Measurements from ENCODE around the gene NR6A1. TPM values are rescaled to one million over a fixed set of nuclear protein-coding genes. Genes with fewer than 3 reads are reported as not detected.

NR6A1 gene
- total and polyA plus RNA-seq, 2 of the 13 experiments (the other 11 are each of a cell fraction or from before 2014, with no cell fraction given), result 28.1 to 31.5 TPM

DNA sequence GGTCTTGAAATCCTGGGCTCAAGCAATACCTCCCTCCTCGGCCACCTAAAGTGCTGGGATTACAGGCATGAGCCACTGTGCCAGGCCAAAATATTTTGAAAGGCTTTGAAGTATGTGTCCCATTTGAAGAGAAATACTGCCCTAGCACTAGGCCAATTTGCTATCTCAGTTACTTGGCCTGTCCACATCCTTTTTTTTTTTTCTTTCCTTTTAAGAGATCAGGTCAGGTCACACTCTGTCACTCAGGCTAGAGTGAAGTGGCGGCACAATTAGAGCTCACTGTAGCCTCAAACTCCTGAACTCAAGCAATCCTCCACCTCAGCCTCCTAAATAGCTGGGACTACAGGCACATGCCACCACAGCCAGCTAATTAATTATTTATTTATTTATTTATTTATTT lies 84.2 kb downstream of the NR6A1 start:
- TF ChIP-seq SMYD3 (CRISPR knock-in tag; IDR thresholded peaks at IDR 0.05) (no peak), CENPX (CRISPR knock-in tag; IDR thresholded peaks at IDR 0.05) (no peak), KDM6A (CRISPR knock-in tag; IDR thresholded peaks at IDR 0.05; ENCODE audit: low read depth) (no peak), KAT8 (CRISPR knock-in tag; IDR thresholded peaks at IDR 0.05) (no peak)
- BruUV-seq (replicated peaks), result no TSS peak
- peaks cover 3 to 7% of the 10 kb centered on the region in 2 experiments; a peak in 2 of 5 replicates for H3K36me3 ChIP-seq (replicated peaks in 1 of 2; ENCODE audit: control insufficient read depth in 1 of 2, insufficient read depth in 2 of 2, low read length in 2 of 2)
- H3K9me3 ChIP-seq (ENCODE audit: low read length), result no peaks in the 10 kb centered on the region
- ATAC-seq (no peak), DNase-seq (ENCODE audit: low spot score) (no peak), FAIRE-seq (no peak)
- H3K27me3 ChIP-seq (ENCODE audit: control insufficient read depth in 1 of 2, insufficient read depth in 2 of 2, low read length in 2 of 2), result no peaks in the 10 kb centered on the region
- 98% methylated on average over 2 of the region's 2 CpGs for WGBS (ENCODE audit: low lambda C conversion rate)
- H4K20me1 ChIP-seq (ENCODE audit: insufficient read depth, low read length), result no peaks in the 10 kb centered on the region
- H3K4me3 ChIP-seq (replicated peaks in 1 of 3; ENCODE audit: insufficient read depth in 1 of 3, low read depth in 2 of 3, low read length in 3 of 3), result no peak overlapping the region
- no peak overlapping the region for H3K4me2 ChIP-seq (ENCODE audit: low read depth, low read length)
- in situ Hi-C loops (cut with HindIII; ENCODE audit: extremely low pct_ligation_motif_present, low pct_unique_long_range_greater_than_20kb) (no loop called here), intact Hi-C loops (cut with micrococcal nuclease; ENCODE audit: unreplicated experiment) (no loop called here)
- peaks cover 3% of the 10 kb centered on the region for H3K79me2 ChIP-seq (ENCODE audit: insufficient read depth, low read length)
- ChIA-PET CTCF (ENCODE audit: low intra/inter-chr PET ratio, low total read pairs) (no interaction called here), POLR2A (no interaction called here)
- H3K9ac ChIP-seq (ENCODE audit: insufficient read depth, low read depth, low read length), result no peak overlapping the region
- H3K4me1 ChIP-seq (ENCODE audit: insufficient read depth, low read length), result 0 out of 2 replicates have a peak, but pooled peaks cover 1% of the 10 kb centered on the region
- no peak overlapping the region for H2AFZ ChIP-seq (ENCODE audit: low read length)
- H3K27ac ChIP-seq (ENCODE audit: extremely low read length, insufficient read depth, low read length), result no peak overlapping the region

DNA sequence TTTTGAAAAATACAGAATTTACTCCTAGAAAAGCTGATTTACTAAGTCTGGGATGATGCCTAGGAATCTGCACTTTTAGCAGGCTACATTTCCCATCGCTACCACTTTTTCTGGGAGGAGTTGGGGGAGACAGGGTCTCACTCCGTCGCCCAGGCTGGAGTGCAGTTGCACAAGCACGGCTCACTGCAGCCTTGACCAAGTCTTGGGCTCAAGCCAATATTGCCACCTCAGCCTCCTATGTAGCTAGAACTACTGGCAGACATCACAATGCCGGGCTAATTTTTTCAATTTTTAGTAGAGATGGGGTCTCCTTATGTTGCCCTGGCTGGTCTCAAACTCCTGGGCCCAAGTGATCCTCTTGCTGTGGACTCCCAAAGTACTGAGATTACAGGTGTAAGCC lies 85.9 kb downstream of the NR6A1 start:
- H3K9ac ChIP-seq (ENCODE audit: insufficient read depth, low read depth, low read length), result no peak overlapping the region
- intact Hi-C loops (cut with micrococcal nuclease; ENCODE audit: unreplicated experiment) (no loop called here), in situ Hi-C loops (cut with HindIII; ENCODE audit: extremely low pct_ligation_motif_present, low pct_unique_long_range_greater_than_20kb) (no loop called here)
- ATAC-seq (no peak), DNase-seq (ENCODE audit: low spot score) (no peak), FAIRE-seq (no peak)
- WGBS (ENCODE audit: low lambda C conversion rate), result 94% methylated on average over 5 of the region's 5 CpGs
- no peaks in the 10 kb centered on the region for H3K27me3 ChIP-seq (ENCODE audit: control insufficient read depth in 1 of 2, insufficient read depth in 2 of 2, low read length in 2 of 2)
- no peak overlapping the region for H3K4me2 ChIP-seq (ENCODE audit: low read depth, low read length)
- no TSS peak for BruUV-seq (replicated peaks)
- H3K27ac ChIP-seq (ENCODE audit: extremely low read length, insufficient read depth, low read length), result no peak overlapping the region
- peaks cover 6% of the 10 kb centered on the region for H3K79me2 ChIP-seq (ENCODE audit: insufficient read depth, low read length)
- no peaks in the 10 kb centered on the region for H4K20me1 ChIP-seq (ENCODE audit: insufficient read depth, low read length)
- H3K4me3 ChIP-seq (replicated peaks in 1 of 3; ENCODE audit: insufficient read depth in 1 of 3, low read depth in 2 of 3, low read length in 3 of 3), result no peak overlapping the region
- no peak overlapping the region for H2AFZ ChIP-seq (ENCODE audit: low read length)
- peaks cover 18% of the 10 kb centered on the region for H3K4me1 ChIP-seq (ENCODE audit: insufficient read depth, low read length)
- TF ChIP-seq, protein P1, sequence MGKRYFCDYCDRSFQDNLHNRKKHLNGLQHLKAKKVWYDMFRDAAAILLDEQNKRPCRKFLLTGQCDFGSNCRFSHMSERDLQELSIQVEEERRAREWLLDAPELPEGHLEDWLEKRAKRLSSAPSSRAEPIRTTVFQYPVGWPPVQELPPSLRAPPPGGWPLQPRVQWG (CRISPR knock-in tag; IDR thresholded peaks at IDR 0.05; ENCODE audit: borderline replicate concordance, low read depth), result no peak
- no peak for TF ChIP-seq ZSCAN29 (CRISPR knock-in tag; conservative IDR thresholded peaks at IDR 0.05)
- TF ChIP-seq, protein P2, sequence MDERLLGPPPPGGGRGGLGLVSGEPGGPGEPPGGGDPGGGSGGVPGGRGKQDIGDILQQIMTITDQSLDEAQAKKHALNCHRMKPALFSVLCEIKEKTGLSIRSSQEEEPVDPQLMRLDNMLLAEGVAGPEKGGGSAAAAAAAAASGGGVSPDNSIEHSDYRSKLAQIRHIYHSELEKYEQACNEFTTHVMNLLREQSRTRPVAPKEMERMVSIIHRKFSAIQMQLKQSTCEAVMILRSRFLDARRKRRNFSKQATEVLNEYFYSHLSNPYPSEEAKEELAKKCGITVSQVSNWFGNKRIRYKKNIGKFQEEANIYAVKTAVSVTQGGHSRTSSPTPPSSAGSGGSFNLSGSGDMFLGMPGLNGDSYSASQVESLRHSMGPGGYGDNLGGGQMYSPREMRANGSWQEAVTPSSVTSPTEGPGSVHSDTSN (CRISPR knock-in tag; IDR thresholded peaks at IDR 0.05), result no peak
- TF ChIP-seq, protein P3, sequence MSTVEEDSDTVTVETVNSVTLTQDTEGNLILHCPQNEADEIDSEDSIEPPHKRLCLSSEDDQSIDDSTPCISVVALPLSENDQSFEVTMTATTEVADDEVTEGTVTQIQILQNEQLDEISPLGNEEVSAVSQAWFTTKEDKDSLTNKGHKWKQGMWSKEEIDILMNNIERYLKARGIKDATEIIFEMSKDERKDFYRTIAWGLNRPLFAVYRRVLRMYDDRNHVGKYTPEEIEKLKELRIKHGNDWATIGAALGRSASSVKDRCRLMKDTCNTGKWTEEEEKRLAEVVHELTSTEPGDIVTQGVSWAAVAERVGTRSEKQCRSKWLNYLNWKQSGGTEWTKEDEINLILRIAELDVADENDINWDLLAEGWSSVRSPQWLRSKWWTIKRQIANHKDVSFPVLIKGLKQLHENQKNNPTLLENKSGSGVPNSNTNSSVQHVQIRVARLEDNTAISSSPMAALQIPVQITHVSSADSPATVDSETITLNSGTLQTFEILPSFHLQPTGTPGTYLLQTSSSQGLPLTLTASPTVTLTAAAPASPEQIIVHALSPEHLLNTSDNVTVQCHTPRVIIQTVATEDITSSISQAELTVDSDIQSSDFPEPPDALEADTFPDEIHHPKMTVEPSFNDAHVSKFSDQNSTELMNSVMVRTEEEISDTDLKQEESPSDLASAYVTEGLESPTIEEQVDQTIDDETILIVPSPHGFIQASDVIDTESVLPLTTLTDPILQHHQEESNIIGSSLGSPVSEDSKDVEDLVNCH (CRISPR knock-in tag; IDR thresholded peaks at IDR 0.05), result no peak
- no peak for TF ChIP-seq ZNF776 (CRISPR knock-in tag; IDR thresholded peaks at IDR 0.05)
- no peak for TF ChIP-seq ISX (CRISPR knock-in tag; conservative IDR thresholded peaks at IDR 0.05)
- TF ChIP-seq SRSF4 (IDR thresholded peaks at IDR 0.05; ENCODE audit: low read depth, low read length, poor library complexity, severe bottlenecking), result no peak
- TF ChIP-seq ZNF496 (CRISPR knock-in tag; IDR thresholded peaks at IDR 0.05; ENCODE audit: insufficient replicate concordance), result no peak
- TF ChIP-seq, protein P4, sequence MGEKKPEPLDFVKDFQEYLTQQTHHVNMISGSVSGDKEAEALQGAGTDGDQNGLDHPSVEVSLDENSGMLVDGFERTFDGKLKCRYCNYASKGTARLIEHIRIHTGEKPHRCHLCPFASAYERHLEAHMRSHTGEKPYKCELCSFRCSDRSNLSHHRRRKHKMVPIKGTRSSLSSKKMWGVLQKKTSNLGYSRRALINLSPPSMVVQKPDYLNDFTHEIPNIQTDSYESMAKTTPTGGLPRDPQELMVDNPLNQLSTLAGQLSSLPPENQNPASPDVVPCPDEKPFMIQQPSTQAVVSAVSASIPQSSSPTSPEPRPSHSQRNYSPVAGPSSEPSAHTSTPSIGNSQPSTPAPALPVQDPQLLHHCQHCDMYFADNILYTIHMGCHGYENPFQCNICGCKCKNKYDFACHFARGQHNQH (CRISPR knock-in tag; IDR thresholded peaks at IDR 0.05), result no peak
- TF ChIP-seq ESRRA (CRISPR knock-in tag; IDR thresholded peaks at IDR 0.05; ENCODE audit: low read depth), result no peak
- POLR2A ChIA-PET, result no interaction called here
- peaks cover 3 to 7% of the 10 kb centered on the region in 2 experiments; a peak in 2 of 5 replicates for H3K36me3 ChIP-seq (replicated peaks in 1 of 2; ENCODE audit: control insufficient read depth in 1 of 2, insufficient read depth in 2 of 2, low read length in 2 of 2)
- H3K9me3 ChIP-seq (ENCODE audit: low read length), result no peaks in the 10 kb centered on the region
- CTCF ChIA-PET (ENCODE audit: low intra/inter-chr PET ratio, low total read pairs), result no interaction called here
